Dermis microvascular lymphatic vessel endothelial cell (primary cell): Measurements from ENCODE around the gene PPIA. TPM values are rescaled to one million over a fixed set of nuclear protein-coding genes. Genes with fewer than 3 reads are reported as not detected.
"Not testable (repeated sequence)": the region's sequence is repeated elsewhere in the genome, so short reads cannot be mapped to it uniquely, and the experiment has no call there.

Source experiments
- DNase-seq, 2 donors: peaks; one replicate each; pipeline versions ENCODE4 v3.0.0 to v3.0.0-alpha.2; 2010; ENCODE audit warnings: low read depth in 2 of 2
- total RNA-seq: library from RNA; depleted of rRNA; stranded (reverse); fragments of >200 nt; gene quantifications from 2 replicates; pipeline ENCODE4 v1.2.1, GENCODE V29; 2014

The PPIA gene
- total RNA-seq, 1 donor from 2014 or later = 1,887 TPM

DNA sequence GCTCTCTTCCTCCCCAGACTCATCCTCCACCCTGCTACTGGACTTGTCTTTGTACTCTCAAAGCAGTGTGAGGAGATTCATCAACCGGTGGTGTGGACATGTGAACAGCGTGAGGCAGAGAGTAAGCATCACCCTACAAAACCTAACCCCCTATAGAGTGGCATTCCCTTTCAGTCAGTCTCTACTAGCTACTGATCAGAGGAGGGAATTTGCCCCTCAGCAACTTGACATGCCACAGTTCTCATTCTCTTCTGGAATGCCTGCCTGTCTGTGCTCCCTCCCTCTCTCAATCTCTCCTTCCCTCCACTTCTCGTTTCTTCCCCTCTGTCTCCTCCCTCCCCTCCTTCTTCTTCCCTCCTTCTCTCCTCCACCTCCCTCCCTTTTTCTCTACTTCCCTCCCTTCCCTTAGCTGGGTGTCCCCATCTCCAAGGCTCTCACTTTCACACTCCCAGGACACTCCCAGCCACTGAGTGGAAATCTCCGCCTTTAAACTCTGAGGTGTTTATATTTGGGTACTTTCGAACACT is 26.8 kb downstream of the PPIA start:
- no peak for DNase-seq

DNA sequence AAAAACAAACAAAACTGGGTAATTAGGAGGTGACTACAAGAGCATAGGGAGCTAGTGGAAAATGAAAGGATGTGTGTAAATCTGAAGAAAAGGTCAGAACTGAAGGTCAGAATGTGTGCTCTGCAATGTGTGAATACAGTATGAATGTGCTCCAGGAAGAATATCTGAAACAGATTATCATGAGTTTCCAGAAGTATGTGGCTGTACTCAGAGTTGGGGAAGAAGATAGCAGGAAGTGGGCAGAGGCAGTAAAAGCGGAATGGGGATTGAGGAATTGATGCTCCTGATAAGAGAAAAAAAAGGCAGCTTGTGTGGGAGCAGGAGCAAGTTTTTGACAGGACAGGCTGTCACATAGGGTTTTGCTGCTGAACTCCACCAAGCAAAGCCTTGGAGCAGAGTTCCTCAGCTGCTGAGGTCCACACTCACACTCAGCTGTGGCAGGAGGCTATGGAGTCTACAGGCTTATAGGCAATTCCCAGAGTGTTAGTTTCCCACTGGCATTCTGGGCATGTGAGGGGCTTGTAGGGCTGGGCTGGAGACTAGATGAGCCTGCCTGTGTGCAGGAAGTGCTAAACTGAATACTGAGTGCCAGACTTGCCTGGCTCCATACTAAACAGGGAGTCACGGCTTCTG is 28.5 kb downstream of the PPIA start:
- peak in 1 of 2 donors; percentile 12 for DNase-seq

- DNase-seq = no peak
Observed at GRCh38 chr7:44827567-44827966, 31.1 kb downstream of the PPIA start.

- no peak for DNase-seq
Observed at GRCh38 chr7:44838751-44839150, 42.3 kb downstream of the PPIA start.

GRCh38 chr7:44842675-44843074 is 46.2 kb downstream of the PPIA start:
- not testable (repeated sequence) for DNase-seq

DNA sequence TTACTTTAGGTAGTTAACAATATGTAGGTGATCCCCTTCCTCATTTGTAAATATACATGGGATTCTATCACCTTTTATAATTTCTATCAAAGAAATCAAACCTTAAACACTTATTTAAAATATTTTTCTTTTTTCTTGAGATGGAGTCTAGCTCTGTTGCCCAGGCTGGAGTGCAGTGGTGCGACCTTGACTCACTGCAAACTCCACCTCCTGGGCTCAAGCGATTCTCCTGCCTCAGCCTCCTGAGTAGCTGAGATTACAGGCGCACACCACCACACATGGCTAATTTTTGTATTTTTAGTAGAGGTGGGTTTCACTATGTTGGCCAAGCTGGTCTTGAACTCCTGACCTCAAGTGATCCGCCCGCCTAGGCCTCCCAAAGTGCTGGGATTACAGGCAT is 47.0 kb downstream of the PPIA start:
- not testable (repeated sequence) for DNase-seq

DNA sequence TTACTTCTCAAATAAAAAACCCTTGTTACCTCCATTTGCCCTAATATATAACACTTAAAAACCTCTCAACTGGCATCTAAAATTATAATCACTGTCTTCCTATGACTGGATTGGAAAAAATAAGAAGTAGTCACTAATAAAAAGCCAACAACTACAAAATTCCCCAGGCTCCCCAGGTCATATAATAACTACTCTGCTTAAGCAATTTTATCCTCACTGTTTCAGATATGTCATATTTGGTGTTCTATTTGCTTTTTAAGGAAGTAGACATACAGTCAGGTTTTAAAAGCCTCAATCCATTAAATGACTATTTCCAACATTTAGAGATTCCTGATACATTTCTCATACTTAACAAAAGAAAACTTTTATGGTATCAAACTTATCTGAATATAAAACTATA is 49.0 kb downstream of the PPIA start:
- no peak for DNase-seq

GRCh38 chr7:44846390-44846789 is 49.9 kb downstream of the PPIA start:
- not testable (repeated sequence) for DNase-seq

- DNase-seq = no peak
Observed at GRCh38 chr7:44846816-44847508, 50.5 kb downstream of the PPIA start.

DNA sequence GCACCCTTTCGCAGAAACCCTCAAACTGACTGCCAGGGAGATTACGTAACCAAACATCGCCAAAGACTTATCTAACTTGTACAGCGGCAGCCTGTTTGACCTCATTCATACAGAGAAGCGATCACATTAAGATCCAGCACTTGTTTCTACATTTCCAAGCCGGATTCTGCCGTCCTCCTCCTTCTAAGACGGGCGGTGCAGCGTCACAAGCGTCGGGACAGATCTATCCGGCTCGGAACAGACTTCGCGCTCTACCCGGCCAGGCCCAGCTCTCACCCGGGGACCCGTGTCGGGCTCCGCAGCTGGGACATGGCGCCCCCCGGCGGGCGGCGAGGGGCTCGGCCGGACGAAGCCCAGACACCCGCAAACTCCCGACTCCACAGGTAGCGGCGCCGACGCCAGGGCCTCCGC is 51.0 kb downstream of the PPIA start:
- peak; percentile 53 to 88 for DNase-seq

DNA sequence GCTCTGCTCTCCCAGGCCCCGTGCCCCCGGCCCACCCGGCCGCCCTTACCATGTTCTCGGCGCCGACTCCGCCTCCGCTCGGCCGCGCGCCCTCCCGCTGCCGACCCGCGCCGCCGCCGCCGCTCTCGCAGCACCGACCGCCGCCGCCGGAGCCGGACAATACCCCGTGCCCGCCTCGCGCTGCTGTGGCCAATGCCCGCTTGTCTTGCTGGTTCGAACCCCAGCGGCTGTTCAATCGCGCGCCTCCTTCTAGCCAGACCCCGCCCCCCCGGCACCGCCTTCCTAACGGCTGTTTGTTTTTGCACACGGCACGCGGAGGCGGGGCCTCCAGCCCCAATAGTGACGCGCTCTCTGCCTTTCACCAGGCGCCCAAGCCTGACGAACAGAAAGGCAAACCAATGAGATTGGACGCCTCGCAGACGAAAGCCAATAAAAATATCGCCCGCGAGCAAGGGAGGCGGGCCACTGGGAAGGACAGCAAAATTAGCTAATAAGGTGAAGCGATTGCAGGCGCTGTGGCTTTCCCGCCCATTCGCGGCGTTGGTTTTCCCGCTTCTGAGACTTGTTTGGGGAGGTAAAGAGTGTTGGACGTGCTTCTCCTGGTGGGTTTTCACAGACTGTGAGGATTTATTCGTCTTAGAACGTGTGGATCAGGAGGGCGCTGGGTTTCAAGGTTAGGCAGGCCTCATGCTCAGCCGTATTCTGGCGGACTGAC is 51.6 kb downstream of the PPIA start, which contains the start of gene H2AZ2:
H2AZ2 (minus strand) TSS at position 168 of the 715 bp plus-strand sequence; CDS start at position 52, 116 bp downstream.
- peak; percentile 99 to 100 for DNase-seq

GRCh38 chr7:44849259-44849884 is 52.9 kb downstream of the PPIA start:
- no peak for DNase-seq

DNA sequence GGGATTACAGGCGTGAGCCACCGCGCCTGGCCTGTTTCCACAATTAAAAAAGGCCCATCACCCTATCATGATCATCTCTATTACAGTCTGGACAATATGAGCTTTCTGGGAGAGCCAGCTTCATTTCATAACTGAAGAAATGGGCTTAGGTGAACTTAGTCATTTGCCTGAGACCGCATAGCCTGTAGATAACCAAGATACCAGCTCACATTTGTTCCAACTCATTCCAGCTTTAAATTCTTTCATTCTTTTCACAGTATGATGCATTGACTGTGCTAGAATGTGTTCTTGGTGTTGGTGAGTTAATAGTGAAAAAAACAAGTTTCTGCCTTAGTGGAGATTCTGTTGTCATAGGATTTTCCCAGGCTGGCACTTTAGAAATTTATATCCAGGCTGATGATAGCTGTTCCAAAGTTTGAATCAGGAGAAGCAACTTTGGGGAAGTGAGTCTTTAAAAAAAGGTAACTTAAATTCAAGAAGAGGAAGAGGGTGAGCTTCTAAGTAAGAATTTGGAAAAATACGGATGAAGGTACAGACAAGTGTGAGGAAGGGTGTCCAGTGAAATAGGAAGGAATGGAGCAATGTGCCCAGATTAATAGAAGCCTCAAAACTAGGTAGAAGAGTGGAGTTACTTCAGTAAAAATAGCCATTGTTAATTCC is 53.5 kb downstream of the PPIA start:
- DNase-seq = no peak

GRCh38 chr7:44852590-44852989 is 56.1 kb downstream of the PPIA start:
- no peak for DNase-seq

Other genes starting within 250 kb of the PPIA start
- gene DDX56, start 222.8 kb upstream of the PPIA start, total RNA-seq = 25.0 and 54.0 TPM in 2 replicates
- gene TMED4, start 214.4 kb upstream of the PPIA start, total RNA-seq = 45.3 and 66.4 TPM in 2 replicates
- 43.0 and 48.0 TPM in 2 replicates for gene OGDH, start 190.1 kb upstream of the PPIA start, total RNA-seq
- 5.0 and 7.5 TPM in 2 replicates for gene ZMIZ2, start 47.8 kb upstream of the PPIA start, total RNA-seq
- gene H2AZ2, start 51.4 kb downstream of the PPIA start, total RNA-seq = 168 and 199 TPM in 2 replicates
- gene PURB, start 88.8 kb downstream of the PPIA start, total RNA-seq = 14.4 and 18.1 TPM in 2 replicates
- gene MYO1G, start 182.3 kb downstream of the PPIA start, total RNA-seq = under 0.01 and 0.13 TPM in 2 replicates
- 44.4 and 63.2 TPM in 2 replicates for gene CCM2, start 203.5 kb downstream of the PPIA start, total RNA-seq